PFSK-1 (cell line): Measurements from ENCODE around the gene NCEH1.

ENCODE experiments used
- FOXP2 ChIP-seq: optimal IDR thresholded peaks from 2 replicates; pipeline ENCODE3; 2011; ENCODE audit warnings: borderline replicate concordance, control low read depth, inconsistent platforms; ENCODE audit not compliant: insufficient read depth; ENCODE audit errors: extremely low read length, extremely low read depth
- POLR2AphosphoS5 ChIP-seq: IDR thresholded peaks from 2 replicates; pipeline ENCODE4 v1.6.1; 2012; ENCODE audit warnings: low read depth, mild to moderate bottlenecking, control low read depth, low read length, moderate library complexity
- REST ChIP-seq, 2 experiments: IDR thresholded peaks; 2 replicates each; pipeline versions ENCODE4 v1.6.1 to v1.8.0; 2011 to 2012; ENCODE audit warnings: low read depth in 2 of 2, low read length in 2 of 2, control low read depth in 1 of 2, inconsistent platforms in 1 of 2, mild to moderate bottlenecking in 1 of 2, moderate library complexity in 1 of 2; ENCODE audit not compliant: insufficient read depth in 1 of 2
- SIN3A ChIP-seq: IDR thresholded peaks from 2 replicates; pipeline ENCODE4 v1.6.1; 2012; ENCODE audit warnings: mild to moderate bottlenecking, low read length, moderate library complexity, borderline replicate concordance; ENCODE audit not compliant: insufficient read depth
- TAF1 ChIP-seq: IDR thresholded peaks from 2 replicates; pipeline ENCODE4 v1.6.1; 2012; ENCODE audit warnings: low read length, control low read depth, borderline replicate concordance; ENCODE audit not compliant: insufficient read depth

The NCEH1 gene

GRCh38 chr3:172644258-172644657, 66.6 kb downstream of the NCEH1 start:
- TF ChIP-seq TAF1: no peak
- no peak for TF ChIP-seq FOXP2
- no peak for TF ChIP-seq REST (IDR thresholded peaks at IDR 0.05; ENCODE audit: insufficient read depth in 1 of 2, low read depth in 2 of 2, low read length in 2 of 2)
- TF ChIP-seq SIN3A: no peak
- TF ChIP-seq POLR2AphosphoS5: no peak

- TF ChIP-seq POLR2AphosphoS5 (no peak), REST (IDR thresholded peaks at IDR 0.05; ENCODE audit: insufficient read depth in 1 of 2, low read depth in 2 of 2, low read length in 2 of 2) (no peak), TAF1 (no peak), FOXP2 (no peak), SIN3A (no peak)
These were observed 67.2 kb downstream of the NCEH1 start for GRCh38 chr3:172643506-172644179.

- TF ChIP-seq SIN3A: no peak
- TF ChIP-seq POLR2AphosphoS5: no peak
- TF ChIP-seq TAF1: no peak
- TF ChIP-seq REST (IDR thresholded peaks at IDR 0.05; ENCODE audit: insufficient read depth in 1 of 2, low read depth in 2 of 2, low read length in 2 of 2): no peak
- TF ChIP-seq FOXP2: no peak
These were observed 69.6 kb downstream of the NCEH1 start for GRCh38 chr3:172641291-172641690.

- TF ChIP-seq POLR2AphosphoS5 (no peak), REST (IDR thresholded peaks at IDR 0.05; ENCODE audit: insufficient read depth in 1 of 2, low read depth in 2 of 2, low read length in 2 of 2) (no peak), TAF1 (no peak), FOXP2 (no peak), SIN3A (no peak)
These were observed 70.1 kb downstream of the NCEH1 start for GRCh38 chr3:172640751-172641150.
